ENCODE data around the gene COQ3.
A peak's percentile ranks its signal among the peaks of the same experiment; 100 is the strongest.
"Not testable (repeated sequence)": the region's sequence is repeated elsewhere in the genome, so short reads cannot be mapped to it uniquely, and the experiment has no call there.

COQ3 gene

GRCh38 chr6:99378636-99379035 lies 15.4 kb downstream of the COQ3 start:
- DNase-seq: no peak

- no peak for DNase-seq
These were observed 24.5 kb downstream of the COQ3 start for GRCh38 chr6:99369533-99369932.

GRCh38 chr6:99366852-99367251 lies 27.1 kb downstream of the COQ3 start:
- DNase-seq: no peak

- no peak for DNase-seq
These were observed 30.0 kb downstream of the COQ3 start for GRCh38 chr6:99364026-99364425.

- no peak for DNase-seq
These were observed 31.2 kb downstream of the COQ3 start for GRCh38 chr6:99362678-99363268.

GRCh38 chr6:99359800-99360199 lies 34.2 kb downstream of the COQ3 start:
- DNase-seq: no peak

GRCh38 chr6:99356641-99357040 lies 37.4 kb downstream of the COQ3 start:
- DNase-seq: no peak

GRCh38 chr6:99354983-99355382 lies 39.0 kb downstream of the COQ3 start:
- DNase-seq: no peak

GRCh38 chr6:99353126-99353525 lies 40.9 kb downstream of the COQ3 start:
- no peak for DNase-seq

GRCh38 chr6:99350573-99350972 lies 43.4 kb downstream of the COQ3 start:
- no peak for DNase-seq

GRCh38 chr6:99349171-99350141 lies 44.5 kb downstream of the COQ3 start, which contains the start of gene FAXC:
Gene FAXC (minus strand): TSS chr6:99349674. CDS start chr6:99349372, 302 bp downstream.
- no peak for DNase-seq

GRCh38 chr6:99348288-99349170 lies 45.5 kb downstream of the COQ3 start:
- no peak for DNase-seq

GRCh38 chr6:99347804-99348203 lies 46.2 kb downstream of the COQ3 start:
- no peak for DNase-seq

- no peak for DNase-seq
These were observed 47.4 kb downstream of the COQ3 start for GRCh38 chr6:99346595-99346994.

GRCh38 chr6:99345164-99345563 lies 48.8 kb downstream of the COQ3 start:
- no peak for DNase-seq

- DNase-seq: no peak
These were observed 49.7 kb downstream of the COQ3 start for GRCh38 chr6:99344289-99344688.

- DNase-seq: no peak
These were observed 52.0 kb downstream of the COQ3 start for GRCh38 chr6:99341862-99342455.

- DNase-seq: no peak
These were observed 55.8 kb downstream of the COQ3 start for GRCh38 chr6:99338188-99338587.

- not testable (repeated sequence) for DNase-seq
These were observed 58.7 kb downstream of the COQ3 start for GRCh38 chr6:99335298-99335697.

- DNase-seq: peak; percentile 1
These were observed 59.4 kb downstream of the COQ3 start for GRCh38 chr6:99334526-99335127.

GRCh38 chr6:99333068-99333467 lies 60.9 kb downstream of the COQ3 start:
- no peak for DNase-seq

- DNase-seq: no peak
These were observed 62.5 kb downstream of the COQ3 start for GRCh38 chr6:99331531-99331930.

Data from NK-92 treated with Interleukin-12 subunit alpha and Interleukin-12 subunit beta, amount 100 ng/mL, for 24 hours (cell line).